ENCODE results near the gene ELOF1.

- TF ChIP-seq ZFP3 (CRISPR knock-in tag; IDR thresholded peaks at IDR 0.05) (peak; percentile 22; the same call in 1 of the 2 replicates), PATZ1 (CRISPR knock-in tag; IDR thresholded peaks at IDR 0.05; ENCODE audit: borderline replicate concordance) (no peak), ZFP30 (CRISPR knock-in tag; IDR thresholded peaks at IDR 0.05) (no peak), GLIS3 (CRISPR knock-in tag; IDR thresholded peaks at IDR 0.05) (0 out of 2 replicates have a peak, but pooled peaks have one; percentile 45), CSRNP3 (CRISPR knock-in tag; IDR thresholded peaks at IDR 0.05) (no peak), ISL1 (CRISPR knock-in tag; IDR thresholded peaks at IDR 0.05) (no peak), ZNF565 (CRISPR knock-in tag; conservative IDR thresholded peaks at IDR 0.05; ENCODE audit: low read depth) (no peak), BACH2 (CRISPR knock-in tag; IDR thresholded peaks at IDR 0.05; ENCODE audit: borderline replicate concordance) (no peak), SNAI2 (CRISPR knock-in tag; IDR thresholded peaks at IDR 0.05) (no peak)
- TF ChIP-seq, protein P1, sequence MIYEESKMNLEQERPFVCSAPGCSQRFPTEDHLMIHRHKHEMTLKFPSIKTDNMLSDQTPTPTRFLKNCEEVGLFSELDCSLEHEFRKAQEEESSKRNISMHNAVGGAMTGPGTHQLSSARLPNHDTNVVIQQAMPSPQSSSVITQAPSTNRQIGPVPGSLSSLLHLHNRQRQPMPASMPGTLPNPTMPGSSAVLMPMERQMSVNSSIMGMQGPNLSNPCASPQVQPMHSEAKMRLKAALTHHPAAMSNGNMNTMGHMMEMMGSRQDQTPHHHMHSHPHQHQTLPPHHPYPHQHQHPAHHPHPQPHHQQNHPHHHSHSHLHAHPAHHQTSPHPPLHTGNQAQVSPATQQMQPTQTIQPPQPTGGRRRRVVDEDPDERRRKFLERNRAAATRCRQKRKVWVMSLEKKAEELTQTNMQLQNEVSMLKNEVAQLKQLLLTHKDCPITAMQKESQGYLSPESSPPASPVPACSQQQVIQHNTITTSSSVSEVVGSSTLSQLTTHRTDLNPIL (CRISPR knock-in tag; IDR thresholded peaks at IDR 0.05; ENCODE audit: low read depth): no peak
- TF ChIP-seq, protein P2, sequence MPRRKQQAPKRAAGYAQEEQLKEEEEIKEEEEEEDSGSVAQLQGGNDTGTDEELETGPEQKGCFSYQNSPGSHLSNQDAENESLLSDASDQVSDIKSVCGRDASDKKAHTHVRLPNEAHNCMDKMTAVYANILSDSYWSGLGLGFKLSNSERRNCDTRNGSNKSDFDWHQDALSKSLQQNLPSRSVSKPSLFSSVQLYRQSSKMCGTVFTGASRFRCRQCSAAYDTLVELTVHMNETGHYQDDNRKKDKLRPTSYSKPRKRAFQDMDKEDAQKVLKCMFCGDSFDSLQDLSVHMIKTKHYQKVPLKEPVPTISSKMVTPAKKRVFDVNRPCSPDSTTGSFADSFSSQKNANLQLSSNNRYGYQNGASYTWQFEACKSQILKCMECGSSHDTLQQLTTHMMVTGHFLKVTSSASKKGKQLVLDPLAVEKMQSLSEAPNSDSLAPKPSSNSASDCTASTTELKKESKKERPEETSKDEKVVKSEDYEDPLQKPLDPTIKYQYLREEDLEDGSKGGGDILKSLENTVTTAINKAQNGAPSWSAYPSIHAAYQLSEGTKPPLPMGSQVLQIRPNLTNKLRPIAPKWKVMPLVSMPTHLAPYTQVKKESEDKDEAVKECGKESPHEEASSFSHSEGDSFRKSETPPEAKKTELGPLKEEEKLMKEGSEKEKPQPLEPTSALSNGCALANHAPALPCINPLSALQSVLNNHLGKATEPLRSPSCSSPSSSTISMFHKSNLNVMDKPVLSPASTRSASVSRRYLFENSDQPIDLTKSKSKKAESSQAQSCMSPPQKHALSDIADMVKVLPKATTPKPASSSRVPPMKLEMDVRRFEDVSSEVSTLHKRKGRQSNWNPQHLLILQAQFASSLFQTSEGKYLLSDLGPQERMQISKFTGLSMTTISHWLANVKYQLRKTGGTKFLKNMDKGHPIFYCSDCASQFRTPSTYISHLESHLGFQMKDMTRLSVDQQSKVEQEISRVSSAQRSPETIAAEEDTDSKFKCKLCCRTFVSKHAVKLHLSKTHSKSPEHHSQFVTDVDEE (CRISPR knock-in tag; IDR thresholded peaks at IDR 0.05): no peak
Observed at GRCh38 chr19:11528551-11529341, 30.3 kb downstream of the ELOF1 start, which contains the start of gene ECSIT.

All from SK-N-SH treated with all-trans-retinoic acid at 6 μM for 48 hours (cell line).